Measurements from ENCODE around the gene FICD. TPM values are rescaled to one million over a fixed set of nuclear protein-coding genes. Genes with fewer than 3 reads are reported as not detected.

Gene FICD
- polyA plus RNA-seq, 3 donors = 1.00 to 1.9 (median 1.6) TPM

DNA sequence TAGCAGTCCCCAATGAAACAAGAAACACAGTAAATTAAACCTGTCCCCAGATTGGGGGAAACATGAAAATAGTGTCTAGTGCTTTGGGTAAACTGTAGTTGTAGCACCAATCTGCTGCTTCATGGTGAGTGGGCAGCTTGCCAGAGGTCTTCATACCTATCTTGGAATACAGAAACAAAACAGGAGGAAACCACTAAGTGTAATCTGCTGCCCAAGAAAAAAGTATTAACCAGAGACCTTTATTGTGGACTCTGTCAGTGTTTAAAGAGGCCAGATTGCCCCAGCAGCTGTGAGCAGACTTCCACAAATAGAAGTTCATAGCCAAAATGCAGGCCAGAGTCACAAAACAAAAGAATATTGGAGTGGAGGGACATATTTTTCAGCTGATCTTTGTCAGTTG is 49.6 kb downstream of the FICD start:
- Mint-ChIP-seq H3K27ac (peak overlapping the region in 4 of 7 donors; percentile 26 to 69 (median 42)), H3K27me3 (ENCODE audit: low read depth in 3 of 3) (peaks cover 0 to 2% (median 0%) of the 10 kb centered on the region in 3 donors), H3K9me3 (no peaks in the 10 kb centered on the region), H3K4me3 (no peak overlapping the region), H3K4me1 (peaks cover 43% of the 10 kb centered on the region), H3K36me3 (peaks cover 49 to 50% of the 10 kb centered on the region in 2 donors)
- no peaks in the 10 kb centered on the region for H3K9me3 ChIP-seq (replicated peaks in 1 of 2; ENCODE audit: control insufficient read depth in 1 of 2, insufficient read depth in 1 of 2, low read length in 2 of 2)
- TF ChIP-seq, protein P1, sequence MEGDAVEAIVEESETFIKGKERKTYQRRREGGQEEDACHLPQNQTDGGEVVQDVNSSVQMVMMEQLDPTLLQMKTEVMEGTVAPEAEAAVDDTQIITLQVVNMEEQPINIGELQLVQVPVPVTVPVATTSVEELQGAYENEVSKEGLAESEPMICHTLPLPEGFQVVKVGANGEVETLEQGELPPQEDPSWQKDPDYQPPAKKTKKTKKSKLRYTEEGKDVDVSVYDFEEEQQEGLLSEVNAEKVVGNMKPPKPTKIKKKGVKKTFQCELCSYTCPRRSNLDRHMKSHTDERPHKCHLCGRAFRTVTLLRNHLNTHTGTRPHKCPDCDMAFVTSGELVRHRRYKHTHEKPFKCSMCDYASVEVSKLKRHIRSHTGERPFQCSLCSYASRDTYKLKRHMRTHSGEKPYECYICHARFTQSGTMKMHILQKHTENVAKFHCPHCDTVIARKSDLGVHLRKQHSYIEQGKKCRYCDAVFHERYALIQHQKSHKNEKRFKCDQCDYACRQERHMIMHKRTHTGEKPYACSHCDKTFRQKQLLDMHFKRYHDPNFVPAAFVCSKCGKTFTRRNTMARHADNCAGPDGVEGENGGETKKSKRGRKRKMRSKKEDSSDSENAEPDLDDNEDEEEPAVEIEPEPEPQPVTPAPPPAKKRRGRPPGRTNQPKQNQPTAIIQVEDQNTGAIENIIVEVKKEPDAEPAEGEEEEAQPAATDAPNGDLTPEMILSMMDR (IDR thresholded peaks at IDR 0.05) = no peak
- peak overlapping the region in 1 of 2 donors; percentile 57 for H3K27ac ChIP-seq (ENCODE audit: low read depth in 1 of 2, low read length in 2 of 2)
- no peaks in the 10 kb centered on the region for H3K27me3 ChIP-seq (ENCODE audit: control insufficient read depth in 2 of 2, insufficient read depth in 2 of 2, low read length in 2 of 2)
- peaks cover 33 to 52% of the 10 kb centered on the region in 2 donors for H3K36me3 ChIP-seq (replicated peaks in 1 of 2; ENCODE audit: control insufficient read depth in 1 of 2, insufficient read depth in 2 of 2, low read length in 2 of 2)
- peaks cover 51 to 65% of the 10 kb centered on the region in 2 donors for H3K4me1 ChIP-seq (ENCODE audit: control insufficient read depth in 1 of 2, insufficient read depth in 2 of 2, low read length in 2 of 2)
- H2AFZ ChIP-seq (ENCODE audit: insufficient read depth, low read depth, low read length, poor library complexity, severe bottlenecking) = no peak overlapping the region
- intact Hi-C loops (cut with micrococcal nuclease) = loop anchor here (2.0 to 10.0 kb wide), 8 partner anchors 47 to 528 kb away; partner anchors contain the start of genes ALKBH2 (in 1 of the 2), CORO1C (in 1 of the 2), FICD (in 1 of the 2) and SELPLG (in 1 of the 2)
- peaks cover 31% of the 10 kb centered on the region for H3K79me2 ChIP-seq (ENCODE audit: insufficient read depth, low read length)
- H3K9ac ChIP-seq (ENCODE audit: insufficient read depth, low read length, poor library complexity, severe bottlenecking) = no peak overlapping the region
- H3K4me2 ChIP-seq (replicated peaks; ENCODE audit: extremely low read depth, low read length, poor library complexity, severe bottlenecking) = no peak overlapping the region
- no peak for DNase-seq
- H3K4me3 ChIP-seq (replicated peaks in 1 of 3; ENCODE audit: low read depth in 2 of 3, low read length in 3 of 3) = no peak overlapping the region
- no peaks in the 10 kb centered on the region for H4K20me1 ChIP-seq (ENCODE audit: insufficient read depth, low read length)

DNA sequence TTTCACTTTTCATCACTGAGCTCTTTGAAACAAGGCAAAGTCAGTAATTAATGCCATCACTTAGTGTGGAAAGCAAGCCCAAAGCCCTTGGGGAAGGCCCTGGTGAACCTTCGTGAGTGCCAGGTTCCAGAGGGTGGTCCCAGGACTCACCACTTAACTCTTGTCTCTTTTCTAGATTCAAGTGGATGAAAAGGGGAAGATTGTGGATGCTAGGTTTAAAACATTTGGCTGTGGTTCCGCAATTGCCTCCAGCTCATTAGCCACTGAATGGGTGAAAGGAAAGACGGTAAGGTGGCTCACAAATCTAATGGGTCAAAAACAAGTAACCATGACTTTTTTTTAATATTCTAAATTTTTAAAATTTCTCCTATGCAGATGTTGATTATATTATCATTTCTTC is 50.1 kb downstream of the FICD start:
- peaks cover 33 to 56% of the 10 kb centered on the region in 2 donors for H3K36me3 ChIP-seq (replicated peaks in 1 of 2; ENCODE audit: control insufficient read depth in 1 of 2, insufficient read depth in 2 of 2, low read length in 2 of 2)
- TF ChIP-seq, protein P1 (IDR thresholded peaks at IDR 0.05) = no peak
- H4K20me1 ChIP-seq (ENCODE audit: insufficient read depth, low read length) = no peaks in the 10 kb centered on the region
- intact Hi-C loops (cut with micrococcal nuclease) = loop anchor here (2.0 to 10.0 kb wide), 2 partner anchors 390 to 528 kb away; partner anchors contain the start of gene ALKBH2 (in 1 of the 2)
- H3K9me3 ChIP-seq (replicated peaks in 1 of 2; ENCODE audit: control insufficient read depth in 1 of 2, insufficient read depth in 1 of 2, low read length in 2 of 2) = no peaks in the 10 kb centered on the region
- peak overlapping the region in 3 of 7 donors; percentile 26 to 69 (median 69) for H3K27ac Mint-ChIP-seq
- H3K4me1 Mint-ChIP-seq = peaks cover 39% of the 10 kb centered on the region
- H3K27me3 ChIP-seq (ENCODE audit: control insufficient read depth in 2 of 2, insufficient read depth in 2 of 2, low read length in 2 of 2) = no peaks in the 10 kb centered on the region
- DNase-seq = peak in 1 of 3 donors; percentile 35
- no peak overlapping the region for H3K9ac ChIP-seq (ENCODE audit: insufficient read depth, low read length, poor library complexity, severe bottlenecking)
- WGBS (ENCODE audit: insufficient coverage) = no CpG with 5 or more reads among the region's 3 CpGs
- no peak overlapping the region for H3K4me3 ChIP-seq (replicated peaks in 1 of 3; ENCODE audit: low read depth in 2 of 3, low read length in 3 of 3)
- H3K27ac ChIP-seq (ENCODE audit: low read depth in 1 of 2, low read length in 2 of 2) = peak overlapping the region in 1 of 2 donors; percentile 57
- H3K9me3 Mint-ChIP-seq = no peaks in the 10 kb centered on the region
- H3K79me2 ChIP-seq (ENCODE audit: insufficient read depth, low read length) = peaks cover 27% of the 10 kb centered on the region
- H3K4me2 ChIP-seq (replicated peaks; ENCODE audit: extremely low read depth, low read length, poor library complexity, severe bottlenecking) = no peak overlapping the region
- H2AFZ ChIP-seq (ENCODE audit: insufficient read depth, low read depth, low read length, poor library complexity, severe bottlenecking) = no peak overlapping the region
- H3K4me3 Mint-ChIP-seq = no peak overlapping the region
- peaks cover 47 to 61% of the 10 kb centered on the region in 2 donors for H3K4me1 ChIP-seq (ENCODE audit: control insufficient read depth in 1 of 2, insufficient read depth in 2 of 2, low read length in 2 of 2)
- peaks cover 0 to 2% (median 0%) of the 10 kb centered on the region in 3 donors for H3K27me3 Mint-ChIP-seq (ENCODE audit: low read depth in 3 of 3)
- H3K36me3 Mint-ChIP-seq = peaks cover 50% of the 10 kb centered on the region in 2 donors

Data from CD14-positive monocyte (primary cell).